Measurements from ENCODE around the gene MAP3K7. TPM values are rescaled to one million over a fixed set of nuclear protein-coding genes. Genes with fewer than 3 reads are reported as not detected.

MAP3K7 gene
- total RNA-seq, 1 experiment from 2014 or later: 31.9 TPM

DNA sequence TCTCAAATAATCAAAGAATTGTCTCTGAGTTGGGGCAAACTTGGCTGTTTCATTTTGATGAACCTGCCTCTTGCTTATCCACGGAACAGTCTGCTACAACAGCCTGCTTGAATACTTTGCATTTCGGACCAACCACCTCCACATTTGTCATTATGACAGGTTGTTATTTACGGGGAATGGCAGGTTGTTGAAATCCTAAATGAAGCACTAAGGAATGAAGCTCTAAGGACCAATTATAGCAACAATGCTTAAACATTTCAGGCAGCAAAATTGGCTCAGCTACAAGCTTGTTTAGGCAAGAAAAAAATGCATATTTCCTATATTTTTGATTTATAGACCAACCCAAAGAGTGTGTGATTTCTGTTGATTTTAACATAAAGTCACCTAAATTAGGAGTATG is 84.5 kb downstream of the MAP3K7 start:
- Histone ChIP-seq H3K4me3 (no peak overlapping the region), H3K36me3 (ENCODE audit: low read depth) (no peaks in the 10 kb centered on the region), H3K27me3 (ENCODE audit: insufficient read depth, low read depth) (no peaks in the 10 kb centered on the region), H3K79me2 (ENCODE audit: low read depth) (no peaks in the 10 kb centered on the region), H2AFZ (no peak overlapping the region), H4K20me1 (ENCODE audit: insufficient read depth) (no peaks in the 10 kb centered on the region), H3K4me2 (no peak overlapping the region), H3K4me1 (replicated peaks; ENCODE audit: insufficient read depth) (peaks cover 8% of the 10 kb centered on the region; the same call in 1 of the 2 replicates), H3K9me2 (ENCODE audit: insufficient read depth) (no peaks in the 10 kb centered on the region), H3K9me3 (ENCODE audit: insufficient read depth, low read depth) (no peaks in the 10 kb centered on the region), H3F3A (ENCODE audit: insufficient read depth, low read depth) (no peaks in the 10 kb centered on the region), H3K27ac (no peak overlapping the region)
- TF ChIP-seq, protein P1, sequence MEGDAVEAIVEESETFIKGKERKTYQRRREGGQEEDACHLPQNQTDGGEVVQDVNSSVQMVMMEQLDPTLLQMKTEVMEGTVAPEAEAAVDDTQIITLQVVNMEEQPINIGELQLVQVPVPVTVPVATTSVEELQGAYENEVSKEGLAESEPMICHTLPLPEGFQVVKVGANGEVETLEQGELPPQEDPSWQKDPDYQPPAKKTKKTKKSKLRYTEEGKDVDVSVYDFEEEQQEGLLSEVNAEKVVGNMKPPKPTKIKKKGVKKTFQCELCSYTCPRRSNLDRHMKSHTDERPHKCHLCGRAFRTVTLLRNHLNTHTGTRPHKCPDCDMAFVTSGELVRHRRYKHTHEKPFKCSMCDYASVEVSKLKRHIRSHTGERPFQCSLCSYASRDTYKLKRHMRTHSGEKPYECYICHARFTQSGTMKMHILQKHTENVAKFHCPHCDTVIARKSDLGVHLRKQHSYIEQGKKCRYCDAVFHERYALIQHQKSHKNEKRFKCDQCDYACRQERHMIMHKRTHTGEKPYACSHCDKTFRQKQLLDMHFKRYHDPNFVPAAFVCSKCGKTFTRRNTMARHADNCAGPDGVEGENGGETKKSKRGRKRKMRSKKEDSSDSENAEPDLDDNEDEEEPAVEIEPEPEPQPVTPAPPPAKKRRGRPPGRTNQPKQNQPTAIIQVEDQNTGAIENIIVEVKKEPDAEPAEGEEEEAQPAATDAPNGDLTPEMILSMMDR (conservative IDR thresholded peaks at IDR 0.05): no peak
- no peak for TF ChIP-seq EZH2 (IDR thresholded peaks at IDR 0.05; ENCODE audit: low read depth)
- no peak for DNase-seq
- intact Hi-C loops (cut with micrococcal nuclease; ENCODE audit: unreplicated experiment): no loop called here
- ChIA-PET POLR2A (ENCODE audit: unreplicated experiment) (interaction anchor here (0.6 kb wide), 1 partner anchor 673 kb away, joined by 3 read pairs; no protein-coding TSS in a partner anchor), CTCF (no interaction called here)
- BruUV-seq (replicated peaks): no TSS peak

DNA sequence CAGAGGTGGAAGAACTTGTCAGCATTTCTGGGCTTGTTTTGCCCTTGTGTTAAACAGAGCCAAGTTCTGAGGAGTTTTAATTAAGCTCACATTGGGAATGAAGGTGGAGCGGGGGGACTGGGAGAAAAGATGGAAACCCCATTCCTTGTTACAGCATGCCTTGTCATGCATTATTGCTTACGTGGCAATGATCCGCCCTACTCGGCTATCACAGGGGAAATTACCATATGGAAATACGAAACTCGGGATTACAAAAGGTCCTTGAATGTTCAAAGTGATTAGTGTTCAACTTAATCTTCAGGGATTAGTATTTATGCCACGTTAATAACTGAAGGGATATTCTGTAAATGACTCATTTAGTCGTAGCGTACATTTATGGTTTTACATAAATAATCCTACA is 86.4 kb downstream of the MAP3K7 start:
- TF ChIP-seq, protein P1 (conservative IDR thresholded peaks at IDR 0.05): no peak
- TF ChIP-seq EZH2 (IDR thresholded peaks at IDR 0.05; ENCODE audit: low read depth): no peak
- Histone ChIP-seq H3K4me2 (no peak overlapping the region), H3K9me3 (ENCODE audit: insufficient read depth, low read depth) (no peaks in the 10 kb centered on the region), H3K4me3 (no peak overlapping the region), H3K36me3 (ENCODE audit: low read depth) (no peaks in the 10 kb centered on the region), H2AFZ (no peak overlapping the region), H4K20me1 (ENCODE audit: insufficient read depth) (no peaks in the 10 kb centered on the region), H3K9me2 (ENCODE audit: insufficient read depth) (no peaks in the 10 kb centered on the region), H3K4me1 (replicated peaks; ENCODE audit: insufficient read depth) (peaks cover 8% of the 10 kb centered on the region; the same call in 1 of the 2 replicates), H3K27ac (no peak overlapping the region), H3K79me2 (ENCODE audit: low read depth) (no peaks in the 10 kb centered on the region), H3F3A (ENCODE audit: insufficient read depth, low read depth) (no peaks in the 10 kb centered on the region), H3K27me3 (ENCODE audit: insufficient read depth, low read depth) (no peaks in the 10 kb centered on the region)
- intact Hi-C loops (cut with micrococcal nuclease; ENCODE audit: unreplicated experiment): no loop called here
- ChIA-PET POLR2A (ENCODE audit: unreplicated experiment) (no interaction called here), CTCF (no interaction called here)
- BruUV-seq (replicated peaks): no TSS peak
- no peak for DNase-seq

DNA sequence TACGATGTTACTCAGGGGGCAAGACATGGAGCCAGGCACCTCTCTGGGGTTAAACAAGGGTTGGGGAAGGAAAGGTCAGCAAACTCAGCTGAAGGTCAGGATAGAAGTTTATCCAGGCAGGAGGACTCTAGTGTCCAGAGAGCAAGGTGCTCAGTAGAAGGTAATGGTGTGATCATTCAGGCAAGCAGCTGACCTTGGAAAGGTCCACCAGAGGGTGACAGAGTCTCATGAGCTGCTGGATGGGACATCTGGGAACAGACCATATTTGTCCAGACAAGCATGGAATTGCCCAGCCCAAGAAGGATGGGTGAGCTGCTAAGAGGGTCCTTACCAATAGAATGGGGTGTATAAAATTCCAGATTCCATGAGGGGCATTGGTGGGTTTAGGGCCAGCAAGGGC is 89.5 kb downstream of the MAP3K7 start:
- Histone ChIP-seq H2AFZ (no peak overlapping the region), H3K36me3 (ENCODE audit: low read depth) (no peaks in the 10 kb centered on the region), H3K4me1 (replicated peaks; ENCODE audit: insufficient read depth) (peaks cover under 1% of the 10 kb centered on the region; the same call in 1 of the 2 replicates), H3K4me3 (no peak overlapping the region), H3K4me2 (no peak overlapping the region), H3K79me2 (ENCODE audit: low read depth) (no peaks in the 10 kb centered on the region), H3F3A (ENCODE audit: insufficient read depth, low read depth) (no peaks in the 10 kb centered on the region), H3K27me3 (ENCODE audit: insufficient read depth, low read depth) (no peaks in the 10 kb centered on the region), H3K27ac (no peak overlapping the region), H3K9me3 (ENCODE audit: insufficient read depth, low read depth) (no peaks in the 10 kb centered on the region), H4K20me1 (ENCODE audit: insufficient read depth) (no peaks in the 10 kb centered on the region), H3K9me2 (ENCODE audit: insufficient read depth) (no peaks in the 10 kb centered on the region)
- TF ChIP-seq, protein P1 (conservative IDR thresholded peaks at IDR 0.05): no peak
- TF ChIP-seq EZH2 (IDR thresholded peaks at IDR 0.05; ENCODE audit: low read depth): no peak
- POLR2A ChIA-PET (ENCODE audit: unreplicated experiment): no interaction called here
- no TSS peak for BruUV-seq (replicated peaks)
- intact Hi-C loops (cut with micrococcal nuclease; ENCODE audit: unreplicated experiment): no loop called here
- DNase-seq: no peak
- CTCF ChIA-PET: no interaction called here
